Measurements from ENCODE around the gene MMP3. TPM values are rescaled to one million over a fixed set of nuclear protein-coding genes. Genes with fewer than 3 reads are reported as not detected.
A peak's percentile ranks its signal among the peaks of the same experiment; 100 is the strongest.

The MMP3 gene
- total RNA-seq, 1 experiment from 2014 or later: not detected

DNA sequence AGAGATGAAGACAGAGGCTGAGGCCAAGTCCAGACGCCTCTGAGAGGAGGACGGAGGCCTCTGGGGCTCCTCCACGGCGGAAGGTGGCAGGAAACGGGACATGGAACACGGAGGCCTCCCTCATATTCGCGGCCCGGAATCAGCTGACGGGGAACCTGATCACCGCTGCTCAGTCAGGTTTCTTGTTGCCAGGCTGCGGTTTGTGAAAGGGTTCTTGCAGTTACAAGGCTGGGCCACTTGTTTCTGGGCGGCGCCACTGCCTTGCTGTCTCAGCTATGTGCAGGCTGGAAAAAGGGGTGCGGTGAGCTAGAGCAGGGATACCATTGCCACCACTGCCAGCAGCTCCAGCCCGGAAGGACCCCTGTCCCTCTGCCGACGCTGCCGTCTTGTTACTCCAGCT, 35.5 kb downstream of the MMP3 start:
- RAD21 ChIA-PET (ENCODE audit: low non-redundant PET in 1 of 2, low total read pairs in 2 of 2, uncharacterized antibody in 2 of 2, unreplicated experiment in 2 of 2): no interaction called here
- Histone ChIP-seq H3K9me2 (ENCODE audit: insufficient read depth) (no peaks in the 10 kb centered on the region), H3K4me1 (ENCODE audit: control insufficient read depth in 1 of 2, insufficient read depth in 2 of 2, low read length in 2 of 2) (peaks cover 3 to 14% of the 10 kb centered on the region in 2 experiments; a peak in 3 of 4 replicates), H3K9ac (ENCODE audit: low read length) (no peak overlapping the region), H4K20me1 (ENCODE audit: insufficient read depth) (no peaks in the 10 kb centered on the region), H3K4me2 (ENCODE audit: low read length) (peak overlapping the region; percentile 57), H2AFZ (ENCODE audit: low read depth, low read length, poor library complexity, severe bottlenecking) (peak overlapping the region; percentile 86), H3K27me3 (ENCODE audit: insufficient read depth, low read length) (no peaks in the 10 kb centered on the region), H3K36me3 (ENCODE audit: control insufficient read depth in 1 of 2, insufficient read depth in 2 of 2, low read length in 2 of 2) (no peaks in the 10 kb centered on the region), H3K4me3 (replicated peaks in 1 of 2; ENCODE audit: low read depth in 1 of 2, low read length in 2 of 2) (peak overlapping the region; percentile 17 to 31), H3K27ac (ENCODE audit: low read depth, low read length) (no peak overlapping the region), H3K79me2 (ENCODE audit: insufficient read depth, low read length) (no peaks in the 10 kb centered on the region), H3K9me3 (ENCODE audit: control insufficient read depth in 1 of 2, insufficient read depth in 1 of 2, low read depth in 1 of 2, low read length in 2 of 2) (no peaks in the 10 kb centered on the region)
- POLR2A ChIA-PET: no interaction called here
- intact Hi-C loops (cut with micrococcal nuclease): loop anchor here (2.0 to 10.0 kb wide), 2 partner anchors 133 to 247 kb away; no protein-coding TSS in a partner anchor
- CTCF ChIA-PET: interaction anchor here (1.2 kb wide), 2 partner anchors 107 to 133 kb away, joined by 3 to 8 read pairs; no protein-coding TSS in a partner anchor
- no peak for TF ChIP-seq CEBPB (IDR thresholded peaks at IDR 0.05; ENCODE audit: low read depth)
- TF ChIP-seq EZH2 (IDR thresholded peaks at IDR 0.05): no peak
- no peak for TF ChIP-seq POLR2A (IDR thresholded peaks at IDR 0.05; ENCODE audit: borderline replicate concordance, extremely low read depth, insufficient read depth, insufficient read length)
- TF ChIP-seq CBX3 (IDR thresholded peaks at IDR 0.05; ENCODE audit: low read depth): 0 out of 2 replicates have a peak, but pooled peaks have one; percentile 33
- no peak for TF ChIP-seq YY1 (IDR thresholded peaks at IDR 0.05; ENCODE audit: extremely low read depth, insufficient replicate concordance, low read depth, low read length)
- TF ChIP-seq, protein P1, sequence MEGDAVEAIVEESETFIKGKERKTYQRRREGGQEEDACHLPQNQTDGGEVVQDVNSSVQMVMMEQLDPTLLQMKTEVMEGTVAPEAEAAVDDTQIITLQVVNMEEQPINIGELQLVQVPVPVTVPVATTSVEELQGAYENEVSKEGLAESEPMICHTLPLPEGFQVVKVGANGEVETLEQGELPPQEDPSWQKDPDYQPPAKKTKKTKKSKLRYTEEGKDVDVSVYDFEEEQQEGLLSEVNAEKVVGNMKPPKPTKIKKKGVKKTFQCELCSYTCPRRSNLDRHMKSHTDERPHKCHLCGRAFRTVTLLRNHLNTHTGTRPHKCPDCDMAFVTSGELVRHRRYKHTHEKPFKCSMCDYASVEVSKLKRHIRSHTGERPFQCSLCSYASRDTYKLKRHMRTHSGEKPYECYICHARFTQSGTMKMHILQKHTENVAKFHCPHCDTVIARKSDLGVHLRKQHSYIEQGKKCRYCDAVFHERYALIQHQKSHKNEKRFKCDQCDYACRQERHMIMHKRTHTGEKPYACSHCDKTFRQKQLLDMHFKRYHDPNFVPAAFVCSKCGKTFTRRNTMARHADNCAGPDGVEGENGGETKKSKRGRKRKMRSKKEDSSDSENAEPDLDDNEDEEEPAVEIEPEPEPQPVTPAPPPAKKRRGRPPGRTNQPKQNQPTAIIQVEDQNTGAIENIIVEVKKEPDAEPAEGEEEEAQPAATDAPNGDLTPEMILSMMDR (IDR thresholded peaks at IDR 0.05 in 2 of 3, conservative IDR thresholded peaks at IDR 0.05 in 1 of 3; ENCODE audit: borderline replicate concordance in 1 of 3, insufficient read depth in 1 of 3, low read depth in 2 of 3, low read length in 2 of 3): peak; percentile 29 to 69 (median 64); a peak in 5 of 6 replicates
- TF ChIP-seq EGR1 (IDR thresholded peaks at IDR 0.05; ENCODE audit: low read depth): no peak
- TF ChIP-seq SIN3A (IDR thresholded peaks at IDR 0.05; ENCODE audit: low read depth): no peak
- TF ChIP-seq, protein P2, sequence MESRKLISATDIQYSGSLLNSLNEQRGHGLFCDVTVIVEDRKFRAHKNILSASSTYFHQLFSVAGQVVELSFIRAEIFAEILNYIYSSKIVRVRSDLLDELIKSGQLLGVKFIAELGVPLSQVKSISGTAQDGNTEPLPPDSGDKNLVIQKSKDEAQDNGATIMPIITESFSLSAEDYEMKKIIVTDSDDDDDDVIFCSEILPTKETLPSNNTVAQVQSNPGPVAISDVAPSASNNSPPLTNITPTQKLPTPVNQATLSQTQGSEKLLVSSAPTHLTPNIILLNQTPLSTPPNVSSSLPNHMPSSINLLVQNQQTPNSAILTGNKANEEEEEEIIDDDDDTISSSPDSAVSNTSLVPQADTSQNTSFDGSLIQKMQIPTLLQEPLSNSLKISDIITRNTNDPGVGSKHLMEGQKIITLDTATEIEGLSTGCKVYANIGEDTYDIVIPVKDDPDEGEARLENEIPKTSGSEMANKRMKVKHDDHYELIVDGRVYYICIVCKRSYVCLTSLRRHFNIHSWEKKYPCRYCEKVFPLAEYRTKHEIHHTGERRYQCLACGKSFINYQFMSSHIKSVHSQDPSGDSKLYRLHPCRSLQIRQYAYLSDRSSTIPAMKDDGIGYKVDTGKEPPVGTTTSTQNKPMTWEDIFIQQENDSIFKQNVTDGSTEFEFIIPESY (IDR thresholded peaks at IDR 0.05; ENCODE audit: extremely low read depth, insufficient replicate concordance, low read length): no peak
- no peak for TF ChIP-seq JUND (IDR thresholded peaks at IDR 0.05)
- TF ChIP-seq, protein P3, sequence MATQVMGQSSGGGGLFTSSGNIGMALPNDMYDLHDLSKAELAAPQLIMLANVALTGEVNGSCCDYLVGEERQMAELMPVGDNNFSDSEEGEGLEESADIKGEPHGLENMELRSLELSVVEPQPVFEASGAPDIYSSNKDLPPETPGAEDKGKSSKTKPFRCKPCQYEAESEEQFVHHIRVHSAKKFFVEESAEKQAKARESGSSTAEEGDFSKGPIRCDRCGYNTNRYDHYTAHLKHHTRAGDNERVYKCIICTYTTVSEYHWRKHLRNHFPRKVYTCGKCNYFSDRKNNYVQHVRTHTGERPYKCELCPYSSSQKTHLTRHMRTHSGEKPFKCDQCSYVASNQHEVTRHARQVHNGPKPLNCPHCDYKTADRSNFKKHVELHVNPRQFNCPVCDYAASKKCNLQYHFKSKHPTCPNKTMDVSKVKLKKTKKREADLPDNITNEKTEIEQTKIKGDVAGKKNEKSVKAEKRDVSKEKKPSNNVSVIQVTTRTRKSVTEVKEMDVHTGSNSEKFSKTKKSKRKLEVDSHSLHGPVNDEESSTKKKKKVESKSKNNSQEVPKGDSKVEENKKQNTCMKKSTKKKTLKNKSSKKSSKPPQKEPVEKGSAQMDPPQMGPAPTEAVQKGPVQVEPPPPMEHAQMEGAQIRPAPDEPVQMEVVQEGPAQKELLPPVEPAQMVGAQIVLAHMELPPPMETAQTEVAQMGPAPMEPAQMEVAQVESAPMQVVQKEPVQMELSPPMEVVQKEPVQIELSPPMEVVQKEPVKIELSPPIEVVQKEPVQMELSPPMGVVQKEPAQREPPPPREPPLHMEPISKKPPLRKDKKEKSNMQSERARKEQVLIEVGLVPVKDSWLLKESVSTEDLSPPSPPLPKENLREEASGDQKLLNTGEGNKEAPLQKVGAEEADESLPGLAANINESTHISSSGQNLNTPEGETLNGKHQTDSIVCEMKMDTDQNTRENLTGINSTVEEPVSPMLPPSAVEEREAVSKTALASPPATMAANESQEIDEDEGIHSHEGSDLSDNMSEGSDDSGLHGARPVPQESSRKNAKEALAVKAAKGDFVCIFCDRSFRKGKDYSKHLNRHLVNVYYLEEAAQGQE (IDR thresholded peaks at IDR 0.05; ENCODE audit: low read depth): no peak
- TF ChIP-seq RAD21 (IDR thresholded peaks at IDR 0.05; ENCODE audit: low read depth): peak; percentile 50
- TF ChIP-seq, protein P4, sequence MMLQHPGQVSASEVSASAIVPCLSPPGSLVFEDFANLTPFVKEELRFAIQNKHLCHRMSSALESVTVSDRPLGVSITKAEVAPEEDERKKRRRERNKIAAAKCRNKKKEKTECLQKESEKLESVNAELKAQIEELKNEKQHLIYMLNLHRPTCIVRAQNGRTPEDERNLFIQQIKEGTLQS (IDR thresholded peaks at IDR 0.05): no peak
- peak; percentile 98 for ATAC-seq
- DNase-seq (ENCODE audit: low read depth, low spot score): peak; percentile 75
- BruUV-seq (replicated peaks): no TSS peak

Measured in HCT116 (cell line).